ENCODE data around the gene TSPAN5. TPM values are rescaled to one million over a fixed set of nuclear protein-coding genes. Genes with fewer than 3 reads are reported as not detected.
A peak's percentile ranks its signal among the peaks of the same experiment; 100 is the strongest.

Gene TSPAN5
- polyA plus RNA-seq, 3 donors from 2014 or later = 21.9 to 37.8 (median 27.2) TPM

DNA sequence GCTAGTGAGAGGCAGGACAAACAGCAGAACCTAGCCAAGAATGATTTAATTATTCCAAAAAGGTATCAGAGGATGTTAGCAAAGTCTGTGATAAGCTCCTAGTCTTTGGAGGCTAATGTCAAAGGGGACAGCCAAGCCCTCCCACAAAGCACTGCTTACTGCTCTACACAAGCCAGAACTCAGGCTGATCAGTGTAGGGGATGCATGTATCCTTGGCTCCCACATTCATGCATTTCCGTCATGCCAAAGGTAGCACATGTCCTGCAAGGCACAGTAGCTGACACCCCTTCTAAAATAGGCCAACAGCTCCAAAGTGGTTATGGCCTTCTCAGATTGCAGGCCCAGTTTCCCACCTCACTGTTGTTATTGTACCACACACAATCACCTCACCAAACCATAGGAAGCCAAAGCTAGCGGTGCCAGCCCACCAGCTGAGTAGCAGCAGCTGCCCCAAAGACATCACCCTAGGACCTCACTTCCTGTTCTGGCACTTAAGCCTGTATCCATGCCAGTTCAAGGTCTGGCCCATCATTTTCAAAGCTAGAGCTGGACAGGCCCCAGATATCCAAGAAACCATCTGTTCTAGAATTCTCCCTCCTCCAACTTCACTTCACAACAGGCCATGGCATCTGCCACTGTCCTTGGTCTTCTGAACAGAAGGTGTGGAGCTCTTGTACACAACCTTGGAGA lies 40.9 kb downstream of the TSPAN5 start:
- Mint-ChIP-seq H3K27ac (peak overlapping the region; percentile 5 to 83 (median 76)), H3K4me3 (peak overlapping the region; percentile 18 to 64 (median 51)), H3K9me3 (no peaks in the 10 kb centered on the region), H3K36me3 (peaks cover 0 to 6% (median 0%) of the 10 kb centered on the region in 3 donors), H3K27me3 (ENCODE audit: low read depth in 3 of 3) (peaks cover 0 to 1% (median 0%) of the 10 kb centered on the region in 3 donors), H3K4me1 (peaks cover 64 to 75% of the 10 kb centered on the region in 2 donors)
- DNase-seq = peak; percentile 42 to 53 (median 50)

DNA sequence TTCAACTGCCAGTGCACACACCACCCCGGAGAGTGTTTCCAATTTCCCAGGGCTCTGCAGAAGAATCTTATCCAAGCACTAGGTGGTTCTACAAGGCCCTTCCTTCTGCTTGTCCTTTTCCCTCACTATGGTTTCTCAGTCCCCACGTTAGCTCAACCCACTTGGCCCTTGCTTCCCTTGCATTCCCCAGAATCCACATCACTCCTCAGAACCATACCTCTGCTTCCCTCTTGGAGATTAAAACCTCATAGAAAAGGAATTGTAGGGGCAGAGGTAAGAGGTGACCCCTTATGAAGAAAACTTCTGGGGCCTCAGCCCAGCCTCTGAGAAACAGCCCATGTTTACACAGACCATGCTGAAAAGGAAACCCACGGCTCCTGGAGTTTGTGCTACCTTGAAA lies 42.4 kb downstream of the TSPAN5 start:
- Mint-ChIP-seq H3K36me3 (peaks cover 0 to 6% (median 0%) of the 10 kb centered on the region in 3 donors), H3K4me3 (peak overlapping the region in 1 of 5 donors; percentile 8), H3K27me3 (ENCODE audit: low read depth in 3 of 3) (peaks cover 0 to 1% (median 0%) of the 10 kb centered on the region in 3 donors), H3K27ac (peak overlapping the region in 3 of 6 donors; percentile 54 to 75 (median 59)), H3K9me3 (no peaks in the 10 kb centered on the region), H3K4me1 (peaks cover 69 to 82% of the 10 kb centered on the region in 2 donors)
- DNase-seq = no peak

DNA sequence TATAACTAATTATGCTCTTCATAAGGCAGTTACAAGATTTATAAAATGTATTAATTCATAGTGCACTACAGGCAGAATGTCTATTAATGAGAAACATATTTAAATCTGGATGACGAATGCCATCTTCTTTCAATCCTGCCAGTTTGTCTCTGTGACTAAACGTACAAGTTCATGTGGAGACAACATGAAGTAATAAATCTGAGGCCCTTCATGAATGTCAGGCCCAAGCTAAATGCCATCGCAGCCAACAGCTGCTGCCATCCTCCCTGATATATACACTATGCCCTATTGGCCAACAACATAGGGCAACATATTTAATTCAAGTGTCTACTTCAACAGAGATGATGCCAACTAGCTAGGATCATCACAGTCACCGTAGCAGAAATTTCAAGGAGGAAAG lies 43.7 kb downstream of the TSPAN5 start:
- Mint-ChIP-seq H3K9me3 (no peaks in the 10 kb centered on the region), H3K4me1 (peaks cover 56 to 69% of the 10 kb centered on the region in 2 donors), H3K4me3 (no peak overlapping the region), H3K27me3 (ENCODE audit: low read depth in 3 of 3) (peaks cover 0 to 1% (median 0%) of the 10 kb centered on the region in 3 donors), H3K36me3 (peaks cover 0 to 6% (median 0%) of the 10 kb centered on the region in 3 donors), H3K27ac (no peak overlapping the region)
- no peak for DNase-seq

DNA sequence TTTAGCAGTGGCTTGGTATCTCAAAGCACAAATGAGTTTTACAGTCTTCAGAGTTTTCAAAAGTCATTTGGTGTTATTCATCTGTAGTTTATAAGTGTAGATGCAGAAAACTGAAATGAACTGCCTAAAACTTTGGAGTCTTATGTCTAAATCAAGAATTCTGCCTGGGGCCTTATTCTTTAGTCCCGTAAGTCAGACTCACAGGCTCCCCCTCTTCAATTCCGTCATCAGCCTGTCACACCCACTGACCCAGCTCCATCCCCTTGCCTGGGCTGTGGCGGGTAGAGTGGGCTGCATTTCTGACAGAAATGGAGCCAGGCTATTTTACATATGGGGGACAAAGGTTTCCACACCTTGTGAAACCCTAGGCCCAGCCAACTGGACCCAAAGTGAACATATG lies 44.3 kb downstream of the TSPAN5 start:
- H3K27ac Mint-ChIP-seq = peak overlapping the region in 1 of 6 donors; percentile 30

DNA sequence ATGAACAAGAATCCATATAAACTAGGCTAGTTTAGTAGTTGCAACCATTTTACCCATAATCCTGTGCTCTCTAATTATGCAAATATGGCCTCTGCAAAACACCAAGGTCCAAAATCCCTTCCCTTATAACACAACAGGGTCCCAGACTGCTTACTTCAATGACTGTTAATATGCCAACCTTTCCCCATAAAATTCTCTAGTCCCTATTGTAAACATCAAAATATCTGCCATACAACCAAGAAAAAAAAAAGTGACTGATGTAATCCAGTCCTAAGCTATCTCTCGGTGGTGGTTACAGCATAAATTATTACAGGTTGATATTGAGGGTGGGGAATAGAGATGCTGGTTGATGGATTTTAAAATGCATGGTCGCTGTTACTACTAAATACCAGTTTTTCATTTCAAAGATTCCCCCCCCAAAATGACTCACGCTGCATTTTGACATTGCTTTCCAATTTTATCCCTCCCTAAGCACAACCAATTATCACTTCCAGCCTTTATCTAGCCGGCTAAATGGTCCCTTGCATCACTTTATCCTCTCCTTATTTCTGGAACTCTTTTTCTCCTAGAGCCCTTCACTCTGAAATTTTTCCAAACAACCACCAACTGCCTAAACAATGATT lies 44.8 kb downstream of the TSPAN5 start:
- H3K27me3 Mint-ChIP-seq (ENCODE audit: low read depth in 3 of 3) = peaks cover 0 to 1% (median 0%) of the 10 kb centered on the region in 3 donors
- H3K36me3 Mint-ChIP-seq = peaks cover 0 to 6% (median 0%) of the 10 kb centered on the region in 3 donors
- DNase-seq = no peak
- no peak overlapping the region for H3K27ac Mint-ChIP-seq
- no peak overlapping the region for H3K4me3 Mint-ChIP-seq
- H3K9me3 Mint-ChIP-seq = no peaks in the 10 kb centered on the region
- H3K4me1 Mint-ChIP-seq = peaks cover 56 to 65% of the 10 kb centered on the region in 2 donors

More for the DNA sequence above, 44.3 kb downstream of the TSPAN5 start:
- DNase-seq = no peak
- peaks cover 0 to 6% (median 0%) of the 10 kb centered on the region in 3 donors for H3K36me3 Mint-ChIP-seq
- H3K4me3 Mint-ChIP-seq = no peak overlapping the region
- H3K9me3 Mint-ChIP-seq = no peaks in the 10 kb centered on the region
- H3K4me1 Mint-ChIP-seq = peaks cover 56 to 65% of the 10 kb centered on the region in 2 donors
- H3K27me3 Mint-ChIP-seq (ENCODE audit: low read depth in 3 of 3) = peaks cover 0 to 1% (median 0%) of the 10 kb centered on the region in 3 donors

DNA sequence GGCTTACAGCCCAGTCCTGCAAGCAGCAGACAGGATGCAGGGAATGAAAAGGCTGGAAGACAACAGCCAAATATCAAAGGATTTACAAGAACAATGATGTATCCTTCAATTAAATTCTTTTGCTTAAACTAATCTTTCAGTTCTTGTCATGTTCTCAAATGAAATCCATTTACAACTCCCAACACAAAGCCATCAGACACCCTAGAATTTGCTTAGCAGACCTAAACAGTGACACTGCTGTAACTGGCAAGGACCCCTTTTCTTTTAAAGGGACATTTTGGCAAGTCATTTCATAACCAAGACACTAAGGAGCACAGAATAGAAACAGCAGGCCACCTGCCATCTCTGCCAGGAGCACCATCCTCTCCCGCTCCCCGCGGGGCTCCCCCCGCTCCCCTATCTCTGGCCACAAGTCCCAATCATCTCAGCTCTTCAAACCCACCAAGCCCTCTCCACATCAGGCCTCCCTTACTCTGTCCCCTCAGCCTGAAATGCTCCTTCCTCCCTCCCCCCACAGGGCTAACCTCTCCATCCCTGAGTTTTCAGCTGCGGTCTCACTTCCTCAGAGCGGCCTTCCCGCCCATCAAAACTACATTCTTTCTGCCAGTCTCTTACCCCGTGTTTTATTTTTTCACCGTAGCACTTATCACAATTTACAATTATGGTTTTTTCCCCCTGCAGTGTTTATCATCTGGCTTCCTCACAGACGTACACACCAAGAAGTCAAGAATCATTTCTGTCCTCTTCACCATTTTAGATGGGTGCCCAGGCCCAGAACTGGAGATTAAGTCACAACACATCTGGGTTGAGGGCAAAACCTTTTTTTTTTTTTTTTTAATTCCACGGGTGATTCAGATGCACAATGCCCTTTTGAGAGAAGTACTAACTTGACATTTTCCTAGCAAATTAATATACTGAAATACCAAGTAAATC lies 45.8 kb downstream of the TSPAN5 start:
- peaks cover 0 to 6% (median 0%) of the 10 kb centered on the region in 3 donors for H3K36me3 Mint-ChIP-seq
- DNase-seq = no peak
- H3K27me3 Mint-ChIP-seq (ENCODE audit: low read depth in 3 of 3) = peaks cover 0 to 1% (median 0%) of the 10 kb centered on the region in 3 donors
- peak overlapping the region in 3 of 5 donors; percentile 1 to 36 (median 4) for H3K4me3 Mint-ChIP-seq
- peak overlapping the region in 3 of 6 donors; percentile 35 to 46 (median 44) for H3K27ac Mint-ChIP-seq
- H3K9me3 Mint-ChIP-seq = no peaks in the 10 kb centered on the region
- peaks cover 53 to 61% of the 10 kb centered on the region in 2 donors for H3K4me1 Mint-ChIP-seq

DNA sequence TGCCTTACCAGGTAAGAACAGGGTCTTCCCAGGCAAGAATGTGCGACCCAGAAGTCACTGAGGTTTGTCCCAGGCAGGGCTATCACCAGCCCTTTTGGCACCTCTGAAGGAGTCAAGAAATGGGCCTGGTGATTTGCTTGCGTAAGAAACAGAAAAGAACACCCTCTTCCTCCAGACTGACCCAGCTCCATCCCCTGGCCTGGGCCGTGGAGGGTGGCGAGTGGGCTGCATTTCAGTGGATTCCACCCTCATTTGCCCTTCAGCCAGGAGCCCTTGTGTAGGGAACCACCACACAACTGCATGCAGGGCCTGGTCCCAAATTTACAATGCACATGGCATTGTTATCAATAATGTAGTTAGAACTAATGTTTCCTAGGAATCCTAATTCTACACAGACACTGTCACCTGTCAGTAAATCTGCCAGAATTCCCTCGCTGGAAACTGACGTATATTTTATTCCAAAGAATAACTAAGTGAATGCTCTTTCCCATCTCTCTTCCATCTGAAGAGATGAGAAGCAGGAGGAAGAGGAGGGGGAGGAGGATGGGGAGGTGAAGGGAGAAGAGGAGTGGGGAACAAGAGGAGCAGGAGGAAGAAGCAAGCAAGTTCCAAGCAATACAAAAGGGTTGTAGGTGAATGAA lies 46.6 kb downstream of the TSPAN5 start:
- DNase-seq = no peak
- Mint-ChIP-seq H3K27me3 (ENCODE audit: low read depth in 3 of 3) (peaks cover 0 to 1% (median 0%) of the 10 kb centered on the region in 3 donors), H3K27ac (peak overlapping the region in 1 of 6 donors; percentile 44), H3K4me3 (peak overlapping the region in 1 of 5 donors; percentile 17), H3K36me3 (peaks cover 0 to 6% (median 0%) of the 10 kb centered on the region in 3 donors), H3K9me3 (no peaks in the 10 kb centered on the region), H3K4me1 (peaks cover 45 to 55% of the 10 kb centered on the region in 2 donors)

DNA sequence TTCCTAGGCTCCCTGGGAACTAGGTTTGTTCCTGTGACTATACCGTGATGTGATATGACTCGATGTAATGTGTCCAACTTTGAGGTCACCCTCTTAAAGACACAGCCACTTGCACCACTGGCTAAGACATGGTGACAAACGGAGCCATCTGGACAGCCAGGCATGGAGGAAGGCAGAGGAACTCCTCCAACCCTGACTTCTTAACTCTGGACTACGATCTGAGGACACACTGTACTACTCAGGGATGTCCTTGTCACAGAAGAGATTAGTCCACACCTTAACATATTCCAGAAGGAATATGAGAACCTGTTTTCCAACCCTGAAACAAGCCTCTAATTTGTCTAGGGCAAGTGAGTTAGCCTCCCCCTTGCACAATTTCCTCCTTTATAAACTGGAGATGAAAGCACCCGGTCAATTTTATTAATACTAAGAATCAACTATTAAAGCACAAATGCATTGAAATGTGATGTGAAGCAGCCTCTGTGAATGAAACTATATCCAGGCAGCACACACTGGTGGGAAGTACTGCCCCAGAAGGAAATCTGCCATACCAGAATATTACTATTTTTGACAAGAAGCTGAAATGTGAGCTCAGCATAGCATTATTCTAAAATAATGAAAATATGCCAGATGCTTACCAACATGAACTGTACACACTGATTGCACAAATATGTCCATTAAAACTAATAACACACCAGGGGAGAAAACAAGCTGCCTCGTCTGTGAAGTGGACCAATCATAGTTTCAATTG lies 47.3 kb downstream of the TSPAN5 start:
- H3K4me1 Mint-ChIP-seq = peaks cover 41 to 53% of the 10 kb centered on the region in 2 donors
- no peak for DNase-seq
- H3K27me3 Mint-ChIP-seq (ENCODE audit: low read depth in 3 of 3) = peaks cover 0 to 1% (median 0%) of the 10 kb centered on the region in 3 donors
- peaks cover 0 to 6% (median 0%) of the 10 kb centered on the region in 3 donors for H3K36me3 Mint-ChIP-seq
- H3K9me3 Mint-ChIP-seq = no peaks in the 10 kb centered on the region
- H3K4me3 Mint-ChIP-seq = peak overlapping the region in 1 of 5 donors; percentile 17
- H3K27ac Mint-ChIP-seq = no peak overlapping the region

DNA sequence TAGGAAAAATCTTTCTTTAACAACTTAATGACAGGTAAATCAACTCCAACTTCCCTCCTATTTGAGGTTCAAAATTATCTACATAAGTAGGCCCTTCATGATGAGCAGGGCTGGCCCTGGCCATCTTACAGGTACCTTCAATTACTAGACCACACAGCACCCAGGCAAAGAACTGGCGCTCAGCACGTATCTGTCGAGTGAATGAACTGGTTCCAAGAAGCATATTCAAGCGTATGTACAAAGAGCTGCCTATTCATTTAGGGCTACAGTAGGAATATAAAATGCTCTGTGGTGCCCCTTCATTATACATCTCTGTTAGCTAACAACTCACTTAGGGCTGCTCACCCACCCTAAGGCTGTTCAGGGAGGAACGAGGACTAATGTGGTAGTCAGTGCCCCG lies 48.0 kb downstream of the TSPAN5 start:
- Mint-ChIP-seq H3K27ac (peak overlapping the region in 1 of 6 donors; percentile 42), H3K4me1 (peaks cover 35 to 46% of the 10 kb centered on the region in 2 donors), H3K27me3 (ENCODE audit: low read depth in 3 of 3) (peaks cover 0 to 4% (median 2%) of the 10 kb centered on the region in 3 donors), H3K4me3 (no peak overlapping the region), H3K9me3 (no peaks in the 10 kb centered on the region), H3K36me3 (peaks cover 0 to 6% (median 0%) of the 10 kb centered on the region in 3 donors)
- DNase-seq = no peak

DNA sequence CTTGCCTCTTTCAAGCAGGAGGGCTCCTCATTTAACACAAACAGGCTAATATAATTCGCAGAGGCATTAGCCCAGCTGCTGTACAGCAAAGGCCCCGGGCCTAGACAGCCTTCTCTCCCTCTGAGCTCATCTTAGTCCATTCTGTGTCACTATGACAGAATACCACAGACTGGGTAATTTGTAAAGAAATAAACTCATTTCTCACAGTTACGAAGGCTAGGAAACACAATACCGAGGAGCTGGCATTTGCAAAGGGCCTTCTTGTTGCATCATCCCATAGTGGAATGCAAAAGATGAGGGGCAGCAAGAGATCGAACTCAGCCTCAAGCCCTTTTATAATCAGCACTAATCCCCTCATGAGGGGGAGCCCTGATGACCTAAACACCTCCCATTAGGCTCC lies 48.5 kb downstream of the TSPAN5 start:
- H3K4me3 Mint-ChIP-seq = no peak overlapping the region

DNA sequence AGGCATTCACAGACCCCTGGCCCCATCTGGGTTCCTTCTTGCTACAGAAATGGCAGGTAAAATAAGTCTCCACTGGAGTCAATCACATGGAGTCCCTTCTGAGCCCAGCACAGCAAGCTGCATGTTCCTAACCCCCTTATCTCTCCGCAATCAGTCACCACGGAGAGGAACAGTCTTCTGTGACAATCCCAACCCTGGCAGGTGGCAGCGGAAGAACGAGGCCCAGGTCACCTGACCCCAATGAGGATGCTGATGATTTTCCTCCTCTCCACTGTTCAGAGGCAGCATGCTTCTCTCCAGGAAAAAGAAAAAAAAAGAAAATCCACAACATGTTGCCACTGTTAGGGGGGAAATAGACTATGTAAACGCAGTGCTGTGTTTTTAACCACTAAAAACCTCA lies 50.1 kb downstream of the TSPAN5 start:
- DNase-seq = no peak
- H3K9me3 Mint-ChIP-seq = no peaks in the 10 kb centered on the region
- H3K27ac Mint-ChIP-seq = peak overlapping the region in 2 of 6 donors; percentile 26 to 74
- peaks cover 0 to under 1% (median 0%) of the 10 kb centered on the region in 3 donors for H3K36me3 Mint-ChIP-seq
- H3K4me3 Mint-ChIP-seq = no peak overlapping the region
- peaks cover 0 to 3% (median 2%) of the 10 kb centered on the region in 3 donors for H3K27me3 Mint-ChIP-seq (ENCODE audit: low read depth in 3 of 3)
- peaks cover 29 to 49% of the 10 kb centered on the region in 2 donors for H3K4me1 Mint-ChIP-seq

More for the DNA sequence above, 48.5 kb downstream of the TSPAN5 start:
- no peaks in the 10 kb centered on the region for H3K9me3 Mint-ChIP-seq
- H3K4me1 Mint-ChIP-seq = peaks cover 34 to 43% of the 10 kb centered on the region in 2 donors
- no peak for DNase-seq
- peak overlapping the region in 1 of 6 donors; percentile 42 for H3K27ac Mint-ChIP-seq
- H3K27me3 Mint-ChIP-seq (ENCODE audit: low read depth in 3 of 3) = peaks cover 0 to 4% (median 2%) of the 10 kb centered on the region in 3 donors
- peaks cover 0 to 6% (median 0%) of the 10 kb centered on the region in 3 donors for H3K36me3 Mint-ChIP-seq

DNA sequence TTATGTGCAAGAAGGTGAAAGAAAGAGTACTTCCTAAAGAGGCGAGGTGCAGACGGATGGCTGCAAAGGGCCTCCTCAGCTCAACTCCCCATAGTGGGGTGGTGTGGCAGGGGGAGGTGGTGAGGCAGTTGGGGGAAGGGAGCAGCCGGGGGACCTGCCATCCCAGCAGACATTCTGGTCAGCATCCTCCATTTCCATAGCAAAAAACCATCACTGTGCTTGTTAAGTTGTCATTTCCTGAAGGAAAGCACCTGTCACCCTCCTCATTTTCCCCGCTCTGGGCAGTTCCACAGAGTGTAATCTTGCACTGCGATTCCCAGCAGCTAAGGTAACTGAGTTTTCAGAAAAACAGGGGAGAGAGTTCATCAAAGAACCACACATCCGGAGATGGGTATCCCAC lies 51.5 kb downstream of the TSPAN5 start:
- DNase-seq = no peak
- peaks cover 32 to 49% of the 10 kb centered on the region in 2 donors for H3K4me1 Mint-ChIP-seq
- no peak overlapping the region for H3K4me3 Mint-ChIP-seq
- peak overlapping the region in 2 of 6 donors; percentile 3 to 56 for H3K27ac Mint-ChIP-seq
- no peaks in the 10 kb centered on the region for H3K36me3 Mint-ChIP-seq
- H3K9me3 Mint-ChIP-seq = no peaks in the 10 kb centered on the region
- H3K27me3 Mint-ChIP-seq (ENCODE audit: low read depth in 3 of 3) = peaks cover 0 to 3% (median 2%) of the 10 kb centered on the region in 3 donors
